ENCODE data around the gene KRT86.
"Not testable (repeated sequence)": the region's sequence is repeated elsewhere in the genome, so short reads cannot be mapped to it uniquely, and the experiment has no call there.

Gene KRT86

DNA sequence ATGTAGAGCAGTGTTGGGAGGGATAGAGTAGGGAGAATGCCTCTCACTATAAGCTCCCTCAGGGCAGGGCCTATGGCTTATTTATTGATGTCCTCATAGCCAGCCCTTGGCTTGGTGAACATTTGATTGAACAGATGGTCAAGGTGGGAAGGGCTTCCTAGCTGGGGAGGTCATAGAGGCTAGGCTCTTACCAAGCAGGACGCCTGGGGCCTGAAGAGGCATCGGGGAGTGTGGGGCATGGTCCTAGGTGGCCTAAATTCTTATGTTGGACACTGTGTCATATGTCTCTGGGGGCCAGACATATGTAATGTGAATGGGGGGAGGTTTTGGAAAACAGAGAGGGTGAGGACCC lies 17.9 kb upstream of the KRT86 start:
- H3K27me3 ChIP-seq = peaks cover 99% of the 10 kb centered on the region
- H3K27ac ChIP-seq = no peak overlapping the region
- H3K4me1 ChIP-seq (ENCODE audit: control insufficient read depth in 1 of 2, insufficient read depth in 1 of 2, low read depth in 1 of 2, low read length in 1 of 2) = no peaks in the 10 kb centered on the region
- no peak overlapping the region for H3K4me3 ChIP-seq (ENCODE audit: low read depth in 1 of 2, low read length in 1 of 2)
- TF ChIP-seq, protein P1, sequence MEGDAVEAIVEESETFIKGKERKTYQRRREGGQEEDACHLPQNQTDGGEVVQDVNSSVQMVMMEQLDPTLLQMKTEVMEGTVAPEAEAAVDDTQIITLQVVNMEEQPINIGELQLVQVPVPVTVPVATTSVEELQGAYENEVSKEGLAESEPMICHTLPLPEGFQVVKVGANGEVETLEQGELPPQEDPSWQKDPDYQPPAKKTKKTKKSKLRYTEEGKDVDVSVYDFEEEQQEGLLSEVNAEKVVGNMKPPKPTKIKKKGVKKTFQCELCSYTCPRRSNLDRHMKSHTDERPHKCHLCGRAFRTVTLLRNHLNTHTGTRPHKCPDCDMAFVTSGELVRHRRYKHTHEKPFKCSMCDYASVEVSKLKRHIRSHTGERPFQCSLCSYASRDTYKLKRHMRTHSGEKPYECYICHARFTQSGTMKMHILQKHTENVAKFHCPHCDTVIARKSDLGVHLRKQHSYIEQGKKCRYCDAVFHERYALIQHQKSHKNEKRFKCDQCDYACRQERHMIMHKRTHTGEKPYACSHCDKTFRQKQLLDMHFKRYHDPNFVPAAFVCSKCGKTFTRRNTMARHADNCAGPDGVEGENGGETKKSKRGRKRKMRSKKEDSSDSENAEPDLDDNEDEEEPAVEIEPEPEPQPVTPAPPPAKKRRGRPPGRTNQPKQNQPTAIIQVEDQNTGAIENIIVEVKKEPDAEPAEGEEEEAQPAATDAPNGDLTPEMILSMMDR (IDR thresholded peaks at IDR 0.05) = no peak
- H3K9me3 ChIP-seq = no peaks in the 10 kb centered on the region
- H3K36me3 ChIP-seq = no peaks in the 10 kb centered on the region

GRCh38 chr12:52257074-52257551 lies 17.3 kb upstream of the KRT86 start:
- peaks cover 99% of the 10 kb centered on the region for H3K27me3 ChIP-seq
- H3K4me1 ChIP-seq (ENCODE audit: control insufficient read depth in 1 of 2, insufficient read depth in 1 of 2, low read depth in 1 of 2, low read length in 1 of 2) = no peaks in the 10 kb centered on the region
- no peaks in the 10 kb centered on the region for H3K9me3 ChIP-seq
- no peak overlapping the region for H3K27ac ChIP-seq
- H3K36me3 ChIP-seq = no peaks in the 10 kb centered on the region
- H3K4me3 ChIP-seq (ENCODE audit: low read depth in 1 of 2, low read length in 1 of 2) = no peak overlapping the region
- TF ChIP-seq, protein P1 (IDR thresholded peaks at IDR 0.05) = no peak

DNA sequence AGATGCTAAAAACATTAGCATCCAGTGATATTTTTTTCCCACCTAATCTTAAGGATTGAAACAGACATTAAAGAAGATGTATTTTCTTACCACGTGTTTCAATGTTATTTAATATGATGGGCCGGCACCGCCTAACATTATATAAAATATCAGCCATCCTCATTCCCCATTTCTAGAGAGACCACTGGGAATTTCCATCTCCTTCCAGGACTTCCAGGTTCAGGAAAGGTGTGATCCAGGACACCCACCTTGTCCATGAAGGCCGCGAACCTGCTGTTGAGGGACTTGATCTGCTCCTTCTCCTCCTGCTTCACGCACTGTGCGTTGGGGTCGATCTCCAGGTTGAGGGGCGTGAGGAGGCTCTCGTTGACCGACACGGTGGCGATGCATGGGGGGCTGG lies 16.5 kb upstream of the KRT86 start:
- not testable (repeated sequence) for H3K27ac ChIP-seq; H3K4me3 ChIP-seq (ENCODE audit: low read depth in 1 of 2, low read length in 1 of 2); H3K36me3 ChIP-seq; H3K9me3 ChIP-seq; H3K4me1 ChIP-seq (ENCODE audit: control insufficient read depth in 1 of 2, insufficient read depth in 1 of 2, low read depth in 1 of 2, low read length in 1 of 2)
- peaks cover 97% of the 10 kb centered on the region for H3K27me3 ChIP-seq

DNA sequence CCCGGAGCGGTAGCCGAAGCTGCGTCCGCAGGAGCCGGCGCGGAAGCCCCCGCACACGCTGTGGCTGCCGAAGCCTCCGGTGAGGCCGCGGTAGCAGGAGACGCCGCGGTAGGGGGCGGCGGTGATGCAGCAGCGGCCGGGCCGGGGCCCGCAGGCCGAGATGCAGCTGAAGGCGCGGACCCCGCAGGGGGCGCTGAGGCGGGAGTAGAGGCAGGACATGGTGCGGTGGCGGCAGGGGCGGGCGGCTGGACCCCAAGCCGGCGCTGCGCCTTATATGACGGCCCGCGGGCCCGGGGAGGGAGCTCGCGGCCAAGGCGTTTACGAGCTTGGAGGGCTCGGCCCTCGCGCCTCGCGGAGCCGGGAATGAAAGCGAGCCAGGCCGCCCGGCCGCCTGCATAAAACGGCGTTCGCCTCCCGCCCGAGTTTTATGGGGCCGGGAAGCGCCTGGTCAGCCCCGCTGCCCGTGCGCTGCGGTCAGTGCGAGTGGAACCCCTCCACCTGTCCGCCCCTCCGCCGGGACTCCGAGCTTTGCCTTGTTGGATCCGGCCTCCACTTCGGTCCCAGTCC lies 16.0 kb upstream of the KRT86 start:
- TF ChIP-seq, protein P1 (IDR thresholded peaks at IDR 0.05) = no peak
- Histone ChIP-seq H3K4me1 (ENCODE audit: control insufficient read depth in 1 of 2, insufficient read depth in 1 of 2, low read depth in 1 of 2, low read length in 1 of 2) (peaks cover 0 to 5% of the 10 kb centered on the region in 2 experiments), H3K27ac (no peak overlapping the region), H3K36me3 (no peaks in the 10 kb centered on the region), H3K27me3 (peaks cover 98% of the 10 kb centered on the region), H3K9me3 (no peaks in the 10 kb centered on the region), H3K4me3 (ENCODE audit: low read depth in 1 of 2, low read length in 1 of 2) (no peak overlapping the region)

DNA sequence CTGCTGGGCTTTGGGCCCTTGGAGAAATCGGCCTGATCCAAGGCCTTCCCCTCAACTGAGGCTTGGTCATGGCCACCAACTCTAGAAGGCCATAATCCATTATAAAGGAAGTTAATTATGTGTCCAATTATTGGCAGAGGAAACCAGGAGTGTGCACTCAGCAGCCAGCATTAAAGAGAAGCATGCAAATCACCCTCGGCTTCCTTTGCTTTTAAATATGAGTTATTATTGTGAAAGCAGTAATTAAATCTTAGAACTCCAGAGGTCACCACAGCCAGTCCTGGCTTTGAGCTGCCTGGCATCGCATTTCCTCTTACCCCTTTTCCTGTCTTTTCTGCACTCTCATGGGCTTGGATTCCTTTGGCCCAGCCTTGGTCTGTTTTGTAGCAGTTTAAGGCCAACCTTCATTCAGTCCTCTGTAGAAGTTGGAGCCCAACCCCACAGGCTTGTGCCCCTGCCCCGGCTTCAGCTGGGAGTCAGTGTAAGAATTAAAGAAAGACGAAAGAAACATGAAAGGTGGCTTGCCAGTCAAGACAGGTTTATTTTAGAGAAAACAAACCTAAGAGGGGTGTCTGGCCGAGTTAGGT lies 14.7 kb upstream of the KRT86 start:
- Histone ChIP-seq H3K4me1 (ENCODE audit: control insufficient read depth in 1 of 2, insufficient read depth in 1 of 2, low read depth in 1 of 2, low read length in 1 of 2) (peaks cover 0 to 5% of the 10 kb centered on the region in 2 experiments), H3K27me3 (peaks cover 98% of the 10 kb centered on the region)

More for the DNA sequence above, 14.7 kb upstream of the KRT86 start:
- TF ChIP-seq, protein P1 (IDR thresholded peaks at IDR 0.05) = no peak
- no peak overlapping the region for H3K27ac ChIP-seq
- no peaks in the 10 kb centered on the region for H3K36me3 ChIP-seq
- H3K4me3 ChIP-seq (ENCODE audit: low read depth in 1 of 2, low read length in 1 of 2) = no peak overlapping the region
- H3K9me3 ChIP-seq = no peaks in the 10 kb centered on the region
